ENCODE results near the gene ITGAV.

The ITGAV gene

GRCh38 chr2:186617148-186617547 lies 27.3 kb downstream of the ITGAV start:
- DNase-seq = no peak

- DNase-seq = no peak
These were observed 27.9 kb downstream of the ITGAV start for GRCh38 chr2:186617771-186618170.

- no peak for DNase-seq
These were observed 28.8 kb downstream of the ITGAV start for GRCh38 chr2:186618696-186619095.

GRCh38 chr2:186623084-186623483 lies 33.2 kb downstream of the ITGAV start:
- no peak for DNase-seq

- no peak for DNase-seq
These were observed 34.4 kb downstream of the ITGAV start for GRCh38 chr2:186624276-186624675.

- DNase-seq = no peak
These were observed 39.6 kb downstream of the ITGAV start for GRCh38 chr2:186629250-186629996.

GRCh38 chr2:186632417-186632816 lies 42.6 kb downstream of the ITGAV start:
- no peak for DNase-seq

- DNase-seq = no peak
These were observed 44.8 kb downstream of the ITGAV start for GRCh38 chr2:186634701-186635100.

GRCh38 chr2:186636800-186637496 lies 47.1 kb downstream of the ITGAV start:
- DNase-seq = no peak

- DNase-seq = no peak
These were observed 47.6 kb downstream of the ITGAV start for GRCh38 chr2:186637497-186637800.

- DNase-seq = no peak
These were observed 50.1 kb downstream of the ITGAV start for GRCh38 chr2:186639939-186640338.

GRCh38 chr2:186641132-186641806 lies 51.4 kb downstream of the ITGAV start:
- no peak for DNase-seq

GRCh38 chr2:186641807-186642321 lies 52.0 kb downstream of the ITGAV start:
- peak; percentile 6 for DNase-seq

- DNase-seq = no peak
These were observed 54.9 kb downstream of the ITGAV start for GRCh38 chr2:186644791-186645190.

GRCh38 chr2:186645999-186646398 lies 56.1 kb downstream of the ITGAV start:
- DNase-seq = no peak

- DNase-seq = no peak
These were observed 58.3 kb downstream of the ITGAV start for GRCh38 chr2:186648130-186648529.

- DNase-seq = no peak
These were observed 63.7 kb downstream of the ITGAV start for GRCh38 chr2:186653511-186653910.

GRCh38 chr2:186659383-186659782 lies 69.5 kb downstream of the ITGAV start:
- no peak for DNase-seq

- DNase-seq = no peak
These were observed 74.7 kb downstream of the ITGAV start for GRCh38 chr2:186664385-186665043.

- DNase-seq = no peak
These were observed 79.3 kb downstream of the ITGAV start for GRCh38 chr2:186669146-186669545.

- DNase-seq = no peak
These were observed 81.0 kb downstream of the ITGAV start for GRCh38 chr2:186670831-186671230.

- DNase-seq = no peak
These were observed 85.5 kb downstream of the ITGAV start for GRCh38 chr2:186675380-186675779.

- DNase-seq = no peak
These were observed 93.5 kb downstream of the ITGAV start for GRCh38 chr2:186683341-186683740.

Data from stimulated activated CD4-positive, alpha-beta T cell treated with anti-CD3 and anti-CD28 coated beads, Interleukin-1b, Interleukin-23, amount 100 ng/mL, for 48 hours (primary cell).